DMS114 treated with DMSO at 0.1 percent for 48 hours (cell line): Measurements from ENCODE around the gene COQ8B.

Experiments
- DNase-seq: peaks from one replicate; lab custom pipeline; 2025; ENCODE audit not compliant: unreplicated experiment; lab: John Stamatoyannopoulos, UW

COQ8B gene

DNA sequence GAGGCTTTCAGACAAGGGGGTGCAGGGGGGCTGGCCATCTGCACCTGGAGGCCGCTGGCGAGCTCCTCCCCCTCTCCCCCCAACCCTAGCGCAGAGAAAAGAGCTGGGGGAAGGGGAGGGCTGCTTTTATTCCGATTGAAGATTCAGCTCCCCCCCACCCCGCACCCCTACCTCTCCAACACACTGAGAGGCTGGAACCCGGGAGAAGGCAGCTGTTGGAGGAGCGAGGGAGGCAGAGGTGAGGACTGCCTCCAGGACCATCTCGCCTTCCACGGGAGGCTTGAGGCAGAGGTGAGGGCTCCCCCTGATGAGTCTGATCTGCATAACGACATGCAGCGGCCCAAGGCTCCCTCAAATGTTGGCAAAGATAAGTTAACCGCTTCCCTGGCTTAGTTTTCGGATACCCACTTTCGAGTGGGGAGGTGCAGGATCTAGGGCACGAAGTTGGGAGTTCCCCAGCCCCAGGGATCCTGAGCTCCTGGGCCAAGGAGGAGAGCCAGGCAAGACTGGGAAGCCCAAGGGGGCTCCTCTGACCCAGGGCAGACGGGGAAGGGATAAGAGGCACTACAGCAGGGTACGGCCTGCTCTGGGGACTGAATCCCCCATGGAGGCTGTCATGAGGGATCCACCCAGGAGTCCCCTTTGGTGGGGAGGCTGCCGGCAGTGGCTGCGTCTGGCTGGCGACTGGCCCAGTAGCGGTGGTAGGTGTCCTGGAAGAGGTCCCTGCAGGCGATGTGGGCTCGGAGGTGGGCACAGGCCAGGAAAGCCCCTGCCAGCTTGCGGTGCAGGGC, 25.1 kb downstream of the COQ8B start:
- no peak for DNase-seq

DNA sequence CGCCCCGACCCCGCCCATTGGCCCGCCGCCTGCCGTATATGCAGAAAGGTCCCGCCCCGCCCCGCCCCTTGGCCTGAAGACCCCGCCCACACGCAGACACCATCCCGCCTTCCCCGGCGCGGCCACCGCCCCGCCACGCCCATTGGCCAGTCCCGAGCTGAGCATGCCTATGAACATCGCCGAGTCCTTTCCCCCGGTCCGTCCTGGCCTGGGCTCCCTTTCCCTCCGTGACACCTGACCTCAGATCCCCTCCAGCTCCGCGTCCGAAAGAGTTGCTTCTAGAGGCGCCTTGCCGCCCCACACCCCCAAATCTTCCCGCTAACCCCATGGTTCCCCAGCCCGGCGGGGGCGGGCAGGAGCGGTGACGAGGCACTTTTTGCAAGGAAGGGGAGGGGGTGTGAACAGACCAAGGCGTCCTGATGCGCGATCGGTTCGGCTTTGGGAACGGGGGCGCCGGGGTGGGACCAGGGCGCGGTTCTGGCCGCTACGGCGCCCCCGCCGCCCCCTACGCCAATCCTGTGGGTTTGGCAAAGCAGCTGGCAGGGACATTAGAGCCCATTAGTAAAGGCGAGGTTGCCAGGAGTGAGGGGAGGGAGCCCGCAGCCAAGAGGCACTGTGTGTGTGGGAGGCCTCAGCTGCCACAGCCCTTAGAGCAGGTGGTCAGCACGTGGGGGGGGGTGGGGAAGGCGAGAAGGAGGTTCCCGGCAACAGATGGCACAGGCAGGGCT, 25.8 kb downstream of the COQ8B start:
- peak; percentile 85 for DNase-seq

DNA sequence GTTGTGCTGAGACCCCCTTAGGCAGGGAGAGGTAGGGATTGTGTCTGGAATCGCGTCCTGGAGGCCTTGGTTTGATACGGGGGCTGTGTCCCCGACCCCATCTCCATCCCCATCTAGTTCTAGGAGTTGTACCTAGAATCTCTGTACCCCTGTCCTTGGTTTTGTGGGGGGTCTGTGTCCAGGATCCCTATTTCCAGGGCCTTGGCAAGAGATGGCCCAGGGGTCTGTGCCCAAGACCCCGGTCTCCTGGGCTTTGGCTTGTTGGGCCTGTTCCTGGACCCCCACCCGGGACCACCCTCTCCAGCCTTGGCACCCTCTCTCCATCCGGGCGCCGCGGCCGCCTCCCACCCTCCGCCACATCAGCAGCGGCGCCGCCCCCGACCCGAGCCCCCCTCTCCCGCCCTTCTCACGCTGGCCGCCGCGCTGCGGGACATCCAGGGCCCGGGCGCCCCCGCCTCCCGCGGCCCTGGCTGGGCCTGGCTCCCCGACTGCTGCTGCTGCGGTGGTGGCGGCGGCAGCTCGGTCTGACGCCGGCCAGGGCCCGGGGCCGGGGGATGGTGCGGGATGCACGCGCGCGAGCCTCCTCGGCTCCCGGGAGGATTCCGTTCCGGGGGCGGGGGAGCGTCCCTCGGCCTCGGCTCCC, 26.5 kb downstream of the COQ8B start, which contains the start of gene NUMBL:
TSS of gene NUMBL (minus strand) at position 602 of the 643 bp plus-strand sequence. CDS start at position 434, 168 bp downstream.
- no peak for DNase-seq

DNA sequence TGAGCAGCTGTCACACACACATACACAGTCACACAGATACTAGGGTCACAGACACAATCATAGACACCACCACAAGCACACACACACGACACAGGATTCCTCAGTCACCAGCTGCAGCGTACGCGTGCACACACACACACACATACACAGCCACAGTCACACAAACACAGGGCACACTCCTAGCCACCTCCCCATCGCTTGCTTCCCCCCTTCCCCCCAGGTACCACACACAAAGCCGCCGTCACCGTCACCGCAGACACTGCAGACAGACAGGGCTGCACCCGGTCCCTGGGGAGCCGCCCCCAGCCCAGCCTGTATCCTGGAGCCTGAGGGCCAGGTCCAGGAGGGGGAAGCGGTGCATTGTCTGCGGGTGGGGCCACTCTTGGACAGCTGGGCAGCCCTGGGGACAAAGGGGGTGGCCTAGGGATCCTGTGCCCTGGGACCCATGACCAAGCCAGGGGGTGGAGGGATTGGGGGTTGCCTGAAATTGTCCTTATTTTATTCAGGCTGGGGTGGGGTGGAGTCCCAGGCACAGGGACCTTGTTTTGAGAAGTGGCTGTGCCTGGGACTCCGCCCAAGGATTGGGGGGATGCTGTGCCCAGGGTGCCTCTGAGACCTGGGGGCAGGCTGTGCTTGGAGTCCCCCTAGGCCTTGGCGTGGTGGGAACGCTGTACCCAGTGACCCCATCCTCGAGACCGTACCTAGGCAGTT, 27.2 kb downstream of the COQ8B start:
- DNase-seq: no peak

DNA sequence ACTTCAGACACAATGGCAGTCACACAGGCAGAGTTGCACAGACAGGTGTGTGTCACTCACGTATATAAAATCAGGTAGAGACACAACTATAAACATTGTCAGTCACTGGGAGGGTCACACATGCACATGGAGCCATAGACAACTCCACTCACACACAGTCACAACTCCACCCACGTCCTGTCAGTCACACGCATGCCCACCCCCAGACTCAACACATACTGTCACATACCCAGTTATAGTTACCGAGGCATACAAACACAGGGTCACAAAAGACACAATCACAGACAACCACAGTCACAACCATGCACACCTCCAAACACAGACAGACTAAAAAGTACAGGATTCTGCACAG, 27.7 kb downstream of the COQ8B start:
- no peak for DNase-seq

DNA sequence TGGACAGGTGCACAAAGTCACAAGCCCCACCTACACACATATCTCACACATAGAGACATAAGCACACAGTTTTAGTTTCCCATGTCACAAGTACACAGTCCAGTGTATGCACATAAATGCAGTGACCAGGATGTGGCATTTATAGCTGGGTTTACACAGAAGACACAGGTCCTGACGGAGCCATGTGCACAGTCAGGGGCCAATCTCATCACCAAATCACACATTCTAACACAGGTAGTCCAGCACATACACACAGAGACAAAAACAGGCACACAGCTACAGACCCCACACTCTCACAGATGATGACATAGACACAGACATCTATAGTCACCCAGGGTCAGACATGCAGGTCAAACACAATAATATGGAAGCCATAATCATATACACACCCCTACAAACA, 28.4 kb downstream of the COQ8B start:
- no peak for DNase-seq

DNA sequence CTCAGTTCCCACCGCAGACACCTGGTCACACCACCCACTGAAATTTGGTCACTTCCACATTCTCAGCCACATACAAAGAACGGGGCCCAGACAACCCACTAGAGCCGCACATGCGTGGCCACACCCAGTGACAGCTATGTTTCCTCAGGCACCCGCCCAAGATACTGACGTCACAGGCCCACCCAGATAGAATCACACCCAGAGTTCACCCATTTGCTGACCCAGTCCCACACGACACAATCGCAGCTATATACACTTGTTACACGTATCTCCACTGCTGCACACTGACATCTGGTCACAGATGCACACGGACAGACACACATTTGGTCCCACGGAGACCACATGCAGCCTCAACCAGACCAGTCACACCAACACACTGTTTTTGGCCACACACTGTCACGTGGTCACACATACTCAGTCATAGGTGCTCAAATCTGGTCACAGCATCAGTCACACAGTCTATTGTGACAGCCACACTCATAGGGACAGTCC, 29.1 kb downstream of the COQ8B start:
- DNase-seq: no peak

DNA sequence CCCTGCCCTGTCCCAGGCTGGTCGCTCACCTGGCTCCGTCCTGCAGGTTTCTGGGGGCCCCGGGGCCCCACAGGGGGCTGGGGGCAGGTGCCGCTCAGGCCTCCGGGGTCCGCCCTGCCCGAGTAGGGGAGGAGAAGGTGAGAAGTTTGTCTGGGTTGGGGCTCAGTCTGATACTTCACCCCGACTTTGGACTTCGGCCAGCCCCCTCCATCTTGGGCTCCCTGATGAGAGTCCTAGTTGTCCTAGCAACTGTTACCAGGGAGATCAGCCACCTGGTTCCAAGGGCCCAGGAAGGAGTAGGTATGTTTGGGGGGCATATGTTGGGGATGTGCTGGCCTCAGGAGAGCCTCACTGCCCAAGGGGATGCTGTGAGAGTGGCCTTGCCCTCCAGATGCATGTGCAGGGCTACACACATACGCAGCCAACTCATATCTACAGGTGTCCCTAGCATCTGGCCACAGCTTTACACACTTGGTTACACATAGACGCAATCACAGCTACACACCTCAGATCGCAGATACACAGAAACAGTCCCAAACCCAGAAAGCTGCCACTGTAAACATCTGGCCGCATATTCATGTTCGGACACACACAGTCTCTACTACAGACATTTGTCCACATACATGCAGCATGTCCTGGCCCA, 29.7 kb downstream of the COQ8B start:
- no peak for DNase-seq

DNA sequence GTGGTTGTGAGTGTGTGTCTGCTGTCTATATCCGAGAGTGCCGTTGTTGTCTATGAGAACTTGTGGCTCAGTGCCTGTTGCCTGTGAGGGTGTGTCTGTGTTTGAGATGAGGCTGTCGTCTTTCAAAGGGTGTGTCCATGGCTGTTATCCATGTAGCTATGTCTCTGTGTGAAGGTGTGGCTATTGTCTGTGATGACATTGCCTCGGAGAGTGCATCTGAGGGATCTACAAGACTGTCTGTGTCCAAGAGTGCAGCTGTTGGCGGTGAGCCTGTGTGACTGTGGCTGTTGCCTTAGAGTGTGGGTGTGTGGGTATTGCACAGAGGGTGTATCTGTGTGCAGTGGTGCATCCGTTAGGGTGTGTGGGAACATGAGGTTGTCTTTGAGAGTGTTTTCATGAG, 31.1 kb downstream of the COQ8B start:
- DNase-seq: no peak

DNA sequence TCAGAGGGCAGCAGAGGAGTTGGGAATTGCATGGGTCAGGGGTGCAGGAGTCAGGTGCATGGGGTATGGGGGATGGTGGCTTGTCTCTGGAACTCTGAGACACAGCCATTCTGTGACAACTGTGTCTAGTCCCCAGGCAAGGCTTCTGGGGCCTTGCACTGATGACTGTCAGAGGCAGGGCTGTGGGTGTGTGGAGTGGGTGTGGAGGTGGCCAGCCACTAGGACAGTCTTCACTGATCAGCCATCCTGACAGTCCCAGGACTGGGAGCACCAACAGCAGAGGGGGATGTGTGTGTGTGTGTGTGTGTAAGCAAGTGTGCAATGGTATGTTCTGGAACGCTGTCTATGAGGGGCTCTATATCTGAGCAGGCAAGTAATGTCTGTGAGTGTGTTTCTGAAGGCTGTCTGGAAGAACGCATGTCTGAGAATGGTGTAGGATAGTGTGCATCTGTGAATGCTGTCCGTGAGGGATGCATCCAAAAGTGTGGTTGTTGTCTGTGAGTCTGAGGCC, 31.6 kb downstream of the COQ8B start:
- DNase-seq: no peak

DNA sequence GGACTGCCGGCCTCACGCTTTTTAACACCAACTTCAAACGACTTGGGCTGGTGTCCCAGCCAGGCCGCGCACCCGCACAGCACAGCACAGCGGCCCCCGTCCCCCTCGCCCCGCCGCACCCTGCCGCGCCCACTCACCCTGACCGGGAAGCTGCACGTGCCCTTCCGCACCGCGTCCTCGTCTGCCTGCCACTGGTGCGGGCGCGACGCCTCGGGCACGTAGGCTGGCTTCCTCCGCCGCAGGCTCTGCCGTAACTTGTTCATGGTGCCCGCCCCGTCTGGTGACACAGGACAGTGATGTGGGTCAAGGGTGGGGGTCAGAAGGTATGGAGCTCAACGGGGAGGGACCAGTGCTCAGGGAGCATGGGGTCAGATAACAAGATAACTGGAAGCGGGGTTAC, 32.4 kb downstream of the COQ8B start:
- DNase-seq: no peak

DNA sequence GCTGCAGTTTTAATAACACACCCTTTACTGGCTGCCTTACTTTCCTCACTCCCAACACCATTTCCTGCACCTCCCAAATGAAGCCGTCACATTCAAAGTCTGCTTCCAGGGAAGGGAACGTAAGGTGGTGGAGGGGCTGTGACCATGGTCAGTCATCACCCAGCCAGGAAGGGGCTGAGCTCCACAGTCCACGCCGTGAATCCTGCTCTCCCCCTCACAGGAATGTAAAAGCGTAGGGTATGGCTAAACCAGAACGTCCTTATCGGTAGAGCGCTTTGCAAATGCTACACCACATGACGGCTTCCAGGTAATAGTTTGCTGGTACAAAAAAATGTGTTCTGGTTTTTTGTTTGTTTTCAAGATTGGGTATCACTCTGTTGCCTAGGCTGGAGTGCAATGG, 33.2 kb downstream of the COQ8B start:
- DNase-seq: no peak

DNA sequence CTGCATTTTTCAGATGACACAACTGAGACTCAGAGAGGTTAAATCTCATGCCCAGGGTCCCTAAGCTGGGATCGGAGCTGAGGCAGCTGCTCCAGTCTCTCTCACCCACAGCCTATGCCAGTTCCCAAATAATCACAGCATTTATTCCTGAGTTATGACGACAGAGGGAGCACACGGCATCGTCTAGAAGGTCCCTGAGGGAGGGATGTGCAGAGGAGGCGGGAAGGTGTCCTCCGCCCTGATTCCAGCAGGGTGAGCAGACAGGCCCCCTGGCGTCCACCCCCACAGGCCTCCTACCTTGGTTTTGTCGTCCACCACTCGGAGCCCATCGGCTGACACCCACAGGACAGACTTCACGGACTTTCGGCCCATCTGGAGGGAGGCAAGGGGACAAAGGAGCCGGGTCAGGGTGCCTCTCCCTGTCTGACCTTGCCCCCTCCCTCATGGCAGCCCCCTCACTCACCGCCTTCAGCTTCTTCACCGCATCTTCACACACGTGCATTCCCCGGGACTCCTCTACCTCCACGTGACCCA, 34.2 kb downstream of the COQ8B start:
- no peak for DNase-seq

DNA sequence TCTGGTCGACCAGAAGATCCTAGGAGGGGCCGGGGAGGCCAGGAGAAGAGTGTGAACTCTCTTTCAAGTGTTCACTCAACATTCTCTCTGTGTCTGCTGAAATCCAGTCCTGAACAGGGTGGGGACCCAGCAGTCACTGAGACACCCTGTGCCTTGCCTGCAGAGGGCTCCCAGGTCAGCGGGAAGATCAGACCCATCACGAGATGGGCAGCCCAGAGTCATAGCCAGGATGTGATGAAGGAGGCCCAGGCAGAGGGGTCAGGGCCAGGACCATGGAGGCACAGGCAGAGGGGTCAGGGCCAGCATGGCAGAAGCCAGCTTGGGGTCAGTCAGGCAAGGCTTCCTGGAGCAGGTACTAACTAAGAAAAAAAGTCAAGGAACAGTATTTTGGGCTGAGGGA, 35.6 kb downstream of the COQ8B start:
- no peak for DNase-seq

DNA sequence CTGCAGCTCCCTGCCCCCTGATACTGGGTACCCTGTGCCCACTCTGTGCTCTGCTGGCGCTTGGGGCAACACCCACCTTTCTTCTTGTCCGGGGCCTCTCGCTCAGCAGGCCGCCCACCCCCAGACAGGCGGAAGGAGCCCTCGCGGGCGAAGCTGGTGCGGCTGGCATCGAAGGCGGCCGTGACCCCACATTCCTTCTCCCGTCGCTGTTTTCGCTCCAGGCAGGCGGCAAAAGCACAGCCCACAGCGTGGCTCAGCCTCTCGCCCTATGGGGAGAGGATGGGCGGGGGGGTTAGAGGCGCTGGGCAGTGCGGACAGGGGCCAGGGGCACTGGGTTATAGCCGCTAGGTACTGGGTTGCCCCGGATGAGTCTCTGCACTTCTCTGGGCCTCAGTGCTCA, 39.5 kb downstream of the COQ8B start:
- DNase-seq: no peak

DNA sequence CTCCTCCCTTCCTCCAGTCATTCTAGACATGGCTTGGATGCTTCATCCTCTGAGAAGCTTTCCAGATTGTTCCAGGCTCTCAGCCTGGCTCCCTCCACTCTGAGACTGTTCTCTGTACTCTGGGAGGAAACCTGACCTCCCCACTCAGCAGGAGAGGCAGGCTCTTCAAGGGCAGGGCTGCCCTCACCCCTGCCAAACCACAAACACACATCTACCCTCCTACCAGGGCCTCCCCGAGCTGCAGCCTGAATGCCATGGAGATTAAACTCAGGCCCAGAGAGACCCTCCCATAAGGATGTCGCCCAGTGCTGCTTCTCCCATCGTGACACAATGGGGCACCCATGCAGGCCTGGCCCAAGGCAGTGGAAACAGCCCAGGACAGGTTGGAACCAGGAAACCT, 42.4 kb downstream of the COQ8B start:
- no peak for DNase-seq

DNA sequence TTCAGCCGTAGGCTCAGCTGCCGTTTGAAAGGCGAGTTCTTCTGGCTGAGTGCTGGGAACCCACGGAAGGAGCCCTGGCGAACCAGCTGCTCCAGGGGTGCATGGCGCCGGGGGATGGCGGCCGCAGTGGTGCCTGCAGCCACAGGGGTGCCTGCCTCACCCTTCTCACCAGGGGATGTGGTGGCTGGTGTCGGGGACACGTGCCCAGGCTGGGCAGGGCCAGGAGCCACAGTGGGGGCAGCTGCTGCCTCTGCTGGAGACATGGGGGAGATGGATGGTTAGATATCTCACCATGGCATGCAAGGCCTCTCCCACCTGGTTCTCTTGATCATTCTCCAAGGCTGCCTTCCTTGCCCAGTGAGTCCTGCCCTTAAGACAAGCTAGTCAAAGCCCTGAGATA, 43.3 kb downstream of the COQ8B start:
- DNase-seq: no peak

DNA sequence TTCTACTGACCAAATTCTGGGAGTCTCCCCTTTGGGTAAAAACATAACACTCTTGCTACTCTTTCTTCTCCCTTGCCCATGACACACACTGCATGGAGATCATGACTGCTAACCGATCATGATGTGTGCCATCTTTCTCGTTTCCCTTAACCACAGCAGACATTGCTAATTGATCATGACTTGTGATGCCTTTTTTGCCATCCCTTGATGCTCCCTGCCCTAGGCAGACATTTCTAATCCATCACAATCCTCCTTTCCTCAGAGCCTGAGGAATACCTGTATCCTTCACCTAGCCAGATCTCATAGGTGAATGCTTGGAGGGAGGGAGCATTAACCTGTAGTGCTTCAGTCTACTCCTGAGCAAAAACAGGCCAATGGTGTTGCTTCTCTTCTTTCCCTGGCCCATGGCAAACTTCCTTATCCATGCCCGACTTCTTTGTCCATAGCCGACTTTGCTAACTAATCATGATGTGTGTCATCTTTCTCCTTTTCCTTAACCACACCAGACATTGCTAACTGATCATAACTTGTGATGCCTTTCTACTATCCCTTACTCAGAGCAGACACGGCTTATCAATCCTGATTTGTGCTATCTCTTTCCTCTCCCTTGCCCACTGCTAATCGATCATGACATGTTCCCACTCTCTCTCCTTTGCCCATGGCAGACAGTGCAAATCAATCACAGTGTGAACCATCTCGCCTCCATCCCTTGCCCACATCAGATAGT, 44.0 kb downstream of the COQ8B start:
- DNase-seq: no peak

DNA sequence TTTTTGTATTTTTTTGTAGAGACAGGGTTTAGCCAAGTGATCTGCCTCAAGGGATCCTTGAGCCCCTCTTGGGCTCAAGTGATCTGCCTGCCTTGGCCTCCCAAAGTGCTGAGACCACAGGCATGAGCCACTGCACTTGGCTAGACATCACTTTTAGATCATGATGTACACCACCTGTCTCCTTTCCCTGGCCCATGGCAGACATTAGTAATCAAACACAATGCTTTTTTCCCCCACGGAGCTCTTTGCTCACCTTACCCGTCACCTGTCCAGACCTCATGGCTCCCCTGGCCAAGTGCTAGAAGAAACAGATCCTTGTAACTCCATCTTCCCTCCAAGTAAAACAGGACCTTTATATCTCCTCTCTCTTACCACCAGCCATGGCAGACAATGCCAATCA, 44.6 kb downstream of the COQ8B start:
- no peak for DNase-seq

DNA sequence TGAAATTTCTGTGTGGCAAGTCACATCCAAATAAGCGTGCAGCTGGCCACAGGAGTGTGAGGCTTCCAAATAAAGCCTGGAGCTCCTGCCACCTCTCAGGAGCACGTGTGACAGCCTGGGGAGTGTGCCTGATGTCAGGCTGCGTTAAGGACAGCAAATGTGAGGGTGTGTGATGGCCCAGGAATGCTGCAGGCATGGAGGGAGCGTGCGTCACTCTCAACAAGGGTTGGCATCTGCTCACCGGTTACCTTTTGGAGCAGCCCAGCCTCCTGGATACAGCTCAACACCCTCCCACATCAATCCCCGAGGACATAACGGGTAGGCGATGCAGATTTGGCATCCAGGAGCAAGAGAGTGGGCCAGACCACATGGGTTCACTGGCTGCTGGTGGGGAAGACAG, 45.3 kb downstream of the COQ8B start:
- no peak for DNase-seq
